Tibial nerve (tissue), 4 donors: Measurements from ENCODE around the gene FBLN2. TPM values are rescaled to one million over a fixed set of nuclear protein-coding genes. Genes with fewer than 3 reads are reported as not detected.

Source experiments
- DNase-seq, 2 donors: peaks; one replicate each; pipeline ENCODE4 v3.0.0-alpha.2; 2019; ENCODE audit warnings: low spot score in 2 of 2
- H3K27ac ChIP-seq, 4 donors: fragments of 200-600 bp; sonication (generic) in 3 of 4; one replicate each; pipeline ENCODE4 v1.5.1; 2017 to 2019; ENCODE audit warnings: mild to moderate bottlenecking in 1 of 4
- H3K27me3 ChIP-seq, 2 donors: fragments of 200-600 bp; sonication (generic) in 1 of 2; one replicate each; pipeline versions ENCODE4 v1.5.1 to v1.6.0; 2017 to 2019
- H3K36me3 ChIP-seq, 3 donors: fragments of 200-600 bp; sonication (generic); one replicate each; pipeline ENCODE4 v1.5.1; 2018 to 2019
- H3K4me1 ChIP-seq, 4 donors: fragments of 200-600 bp; sonication (generic) in 3 of 4; one replicate each; pipeline ENCODE4 v1.5.1; 2017 to 2019
- H3K4me3 ChIP-seq, 4 donors: fragments of 200-600 bp; sonication (generic) in 3 of 4; one replicate each; pipeline ENCODE4 v1.5.1; 2017 to 2019; ENCODE audit warnings: mild to moderate bottlenecking in 1 of 4, moderate library complexity in 1 of 4
- H3K9me3 ChIP-seq, 4 donors: fragments of 200-600 bp; sonication (generic) in 3 of 4; one replicate each; pipeline ENCODE4 v1.5.1; 2017 to 2019
- EP300 ChIP-seq, 2 donors: sonication (generic); formaldehyde crosslinking; IDR thresholded peaks; one replicate each; pipeline ENCODE4 v1.6.1; 2017; ENCODE audit warnings: antibody characterized with exemption in 2 of 2, mild to moderate bottlenecking in 1 of 2
- POLR2A ChIP-seq, 2 donors: fragments of 450-650 bp; IDR thresholded peaks; one replicate each; pipeline ENCODE4 v1.6.1; 2017; ENCODE audit warnings: antibody characterized with exemption in 2 of 2, mild to moderate bottlenecking in 2 of 2, moderate library complexity in 2 of 2
- WGBS, 2 donors: methylation state at CpG; one replicate each; pipeline ENCODE4 v1.1.5; 2018; 5-methylcytosine and 5-hydroxymethylcytosine counted together
- total RNA-seq, 4 donors: library from RNA; depleted of rRNA; stranded (reverse); fragments of >200 nt; gene quantifications; one replicate each; pipeline ENCODE4 v1.1.0, GENCODE V29; 2016
- TF ChIP-seq, protein P1 (sequence below), 5 experiments: fragments of 200-600 bp in 3 of 5; fragments of 450-650 bp in 2 of 5; sonication (generic) in 3 of 5; IDR thresholded peaks; one replicate each; pipeline ENCODE4 v1.5.1; 2016 to 2019; ENCODE audit warnings: antibody characterized with exemption in 5 of 5, mild to moderate bottlenecking in 3 of 5, moderate library complexity in 2 of 5

The FBLN2 gene
- total RNA-seq, 4 donors from 2014 or later = 185 to 445 (median 240) TPM

DNA sequence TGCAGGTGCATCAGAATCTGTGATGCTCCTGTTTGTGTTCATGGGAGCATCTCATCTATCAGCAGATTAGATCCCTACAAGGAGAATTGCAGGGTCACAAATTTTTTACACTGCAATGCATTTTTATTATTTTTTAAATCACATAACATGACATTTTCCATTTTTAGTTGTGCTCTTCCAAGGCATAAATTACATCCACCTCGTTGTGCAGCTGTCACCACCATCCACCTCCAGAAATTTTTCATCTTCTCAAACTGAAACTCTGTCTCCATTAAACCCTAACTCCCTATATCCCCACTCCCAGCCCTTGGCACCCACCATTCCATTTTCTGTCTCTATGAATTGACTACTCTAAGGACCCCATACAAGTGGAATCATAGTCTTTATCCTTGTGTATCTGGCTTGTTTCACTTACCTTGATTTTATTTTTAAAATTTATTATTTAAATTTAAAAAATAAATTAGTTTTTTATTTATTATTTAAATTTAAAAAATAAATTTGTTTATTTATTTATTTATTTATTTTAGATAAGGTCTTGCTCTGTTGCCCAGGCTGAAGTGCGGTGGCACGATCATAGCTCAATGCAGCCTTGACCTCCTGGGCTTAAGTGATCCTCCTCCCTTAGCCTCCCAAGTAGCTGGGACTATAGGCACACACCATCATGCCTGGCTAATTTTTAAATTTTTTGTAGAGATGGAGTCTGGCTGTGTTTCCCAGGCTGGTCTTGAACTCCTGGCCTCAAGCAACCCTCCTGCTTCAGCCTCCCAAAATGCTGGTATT lies 47.7 kb downstream of the FBLN2 start:
- H3K4me1 ChIP-seq = peaks cover 0 to 45% (median 0%) of the 10 kb centered on the region in 4 donors
- no peaks in the 10 kb centered on the region for H3K36me3 ChIP-seq
- TF ChIP-seq, protein P1, sequence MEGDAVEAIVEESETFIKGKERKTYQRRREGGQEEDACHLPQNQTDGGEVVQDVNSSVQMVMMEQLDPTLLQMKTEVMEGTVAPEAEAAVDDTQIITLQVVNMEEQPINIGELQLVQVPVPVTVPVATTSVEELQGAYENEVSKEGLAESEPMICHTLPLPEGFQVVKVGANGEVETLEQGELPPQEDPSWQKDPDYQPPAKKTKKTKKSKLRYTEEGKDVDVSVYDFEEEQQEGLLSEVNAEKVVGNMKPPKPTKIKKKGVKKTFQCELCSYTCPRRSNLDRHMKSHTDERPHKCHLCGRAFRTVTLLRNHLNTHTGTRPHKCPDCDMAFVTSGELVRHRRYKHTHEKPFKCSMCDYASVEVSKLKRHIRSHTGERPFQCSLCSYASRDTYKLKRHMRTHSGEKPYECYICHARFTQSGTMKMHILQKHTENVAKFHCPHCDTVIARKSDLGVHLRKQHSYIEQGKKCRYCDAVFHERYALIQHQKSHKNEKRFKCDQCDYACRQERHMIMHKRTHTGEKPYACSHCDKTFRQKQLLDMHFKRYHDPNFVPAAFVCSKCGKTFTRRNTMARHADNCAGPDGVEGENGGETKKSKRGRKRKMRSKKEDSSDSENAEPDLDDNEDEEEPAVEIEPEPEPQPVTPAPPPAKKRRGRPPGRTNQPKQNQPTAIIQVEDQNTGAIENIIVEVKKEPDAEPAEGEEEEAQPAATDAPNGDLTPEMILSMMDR (IDR thresholded peaks at IDR 0.05) = no peak
- TF ChIP-seq POLR2A (IDR thresholded peaks at IDR 0.05) = no peak
- no peak overlapping the region for H3K27ac ChIP-seq
- H3K4me3 ChIP-seq = no peak overlapping the region
- no peaks in the 10 kb centered on the region for H3K27me3 ChIP-seq
- DNase-seq = no peak
- no peaks in the 10 kb centered on the region for H3K9me3 ChIP-seq
- 92 to 93% methylated on average over 3 of the region's 3 CpGs for WGBS, 2 donors

DNA sequence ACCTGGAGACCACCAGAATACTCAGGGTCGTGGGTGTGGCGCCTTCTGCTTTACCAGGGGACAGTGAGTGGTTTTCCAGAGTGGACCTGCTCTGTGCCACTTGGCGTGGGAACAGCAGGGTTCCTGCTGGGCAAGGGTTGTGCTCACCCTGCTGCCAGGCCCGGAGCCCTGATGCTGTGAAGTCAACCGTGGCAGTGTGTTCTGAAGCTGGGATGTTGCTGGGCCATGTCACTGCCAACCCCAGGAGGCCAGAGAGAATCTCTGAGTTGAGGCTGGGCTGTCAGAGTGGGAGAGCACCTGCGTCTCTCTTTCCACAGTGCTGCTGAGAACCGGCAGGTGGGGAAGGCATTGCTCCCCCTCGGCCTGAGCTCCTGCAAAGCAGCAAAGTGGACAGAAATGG lies 48.7 kb downstream of the FBLN2 start:
- H3K9me3 ChIP-seq = no peaks in the 10 kb centered on the region

DNA sequence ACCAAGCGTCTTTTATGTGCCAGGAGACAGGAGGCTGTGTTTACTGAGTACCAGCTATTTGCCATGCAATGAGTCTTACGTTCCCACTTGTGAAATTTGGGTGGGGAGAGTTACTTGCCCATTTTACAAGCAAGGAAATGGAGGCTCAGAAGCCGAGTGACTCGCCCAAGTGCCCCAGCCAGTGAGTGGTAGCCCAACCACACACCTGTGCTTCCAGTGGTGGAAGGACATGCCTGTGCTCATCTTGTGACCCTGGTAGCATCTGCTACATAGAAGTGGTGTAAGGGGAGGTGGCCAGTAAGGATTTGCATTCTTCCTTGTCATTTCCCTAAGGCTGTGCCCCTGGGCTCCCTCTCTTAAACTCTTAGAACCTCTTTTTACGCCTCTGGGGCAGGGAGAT lies 49.3 kb downstream of the FBLN2 start:
- H3K4me1 ChIP-seq = peaks cover 0 to 45% (median 0%) of the 10 kb centered on the region in 4 donors
- TF ChIP-seq POLR2A (IDR thresholded peaks at IDR 0.05) (no peak), EP300 (IDR thresholded peaks at IDR 0.05) (no peak)
- TF ChIP-seq, protein P1 (IDR thresholded peaks at IDR 0.05) = no peak
- H3K27me3 ChIP-seq = no peaks in the 10 kb centered on the region
- no peak overlapping the region for H3K4me3 ChIP-seq
- no peak for DNase-seq
- H3K9me3 ChIP-seq = no peaks in the 10 kb centered on the region
- 87 to 96% methylated on average over 5 of the region's 5 CpGs for WGBS, 2 donors
- H3K27ac ChIP-seq = no peak overlapping the region
- H3K36me3 ChIP-seq = no peaks in the 10 kb centered on the region

More for the DNA sequence above, 48.7 kb downstream of the FBLN2 start:
- Histone ChIP-seq H3K4me3 (no peak overlapping the region), H3K4me1 (peaks cover 0 to 45% (median 0%) of the 10 kb centered on the region in 4 donors), H3K27ac (no peak overlapping the region), H3K27me3 (no peaks in the 10 kb centered on the region), H3K36me3 (no peaks in the 10 kb centered on the region)
- 83 to 92% methylated on average over 5 to 8 of the region's 8 CpGs for WGBS, 2 donors
- no peak for DNase-seq
- TF ChIP-seq POLR2A (IDR thresholded peaks at IDR 0.05) (no peak), EP300 (IDR thresholded peaks at IDR 0.05) (no peak)
- TF ChIP-seq, protein P1 (IDR thresholded peaks at IDR 0.05) = no peak

DNA sequence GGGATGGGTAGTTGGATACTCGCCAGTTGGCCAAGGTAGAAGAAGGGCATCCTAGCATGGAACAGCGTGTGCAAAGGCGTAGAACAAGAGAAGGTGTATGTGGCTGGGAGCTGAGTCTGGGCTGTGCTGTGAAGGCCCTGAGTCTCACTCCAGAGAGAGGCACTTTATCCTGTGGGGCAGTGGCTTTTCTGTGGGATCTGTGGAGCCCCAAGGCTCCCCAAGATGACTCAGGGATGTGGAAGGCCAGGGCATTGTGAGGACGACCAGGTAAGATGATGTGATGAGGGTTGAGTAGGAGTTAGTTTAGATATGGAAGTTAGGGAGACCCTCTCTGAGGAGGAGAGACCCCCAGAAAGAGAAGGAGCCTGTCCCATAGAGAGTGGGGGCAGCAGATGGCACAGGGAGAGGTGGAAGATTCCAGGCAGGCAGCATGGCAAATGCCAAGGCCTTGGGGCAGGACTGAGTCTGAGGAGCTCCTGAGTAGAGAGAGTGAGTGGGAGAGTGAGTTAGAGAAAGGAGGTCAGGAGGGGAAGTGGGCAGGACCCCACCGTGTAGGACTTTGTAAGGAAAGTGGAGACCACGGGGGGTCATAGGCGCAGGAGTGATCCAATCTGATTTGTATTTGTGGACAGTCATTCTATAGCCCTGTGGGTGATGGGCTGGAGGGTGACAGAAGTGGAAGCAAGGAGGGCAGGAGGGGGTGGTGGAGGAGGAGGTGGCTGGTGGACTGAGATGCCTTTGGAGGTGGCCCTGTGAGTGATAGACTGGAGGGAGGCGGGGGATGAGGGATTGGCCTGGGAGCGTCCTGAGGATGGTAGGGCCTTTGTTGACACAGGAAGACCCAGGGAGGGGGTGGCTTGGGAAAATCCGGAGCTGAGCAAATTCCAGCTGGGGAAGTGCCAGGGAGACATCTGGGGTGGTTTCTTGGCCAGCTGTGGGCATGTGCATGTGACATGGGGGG lies 50.3 kb downstream of the FBLN2 start:
- Histone ChIP-seq H3K27me3 (no peaks in the 10 kb centered on the region), H3K4me3 (no peak overlapping the region), H3K4me1 (peaks cover 0 to 38% (median 0%) of the 10 kb centered on the region in 4 donors), H3K36me3 (no peaks in the 10 kb centered on the region), H3K9me3 (no peaks in the 10 kb centered on the region), H3K27ac (peak overlapping the region in 1 of 4 donors; percentile 13)
- no peak for DNase-seq
- WGBS, 2 donors = 58 to 67% methylated on average over 10 of the region's 10 CpGs
- TF ChIP-seq POLR2A (IDR thresholded peaks at IDR 0.05) (no peak), EP300 (IDR thresholded peaks at IDR 0.05) (no peak)
- TF ChIP-seq, protein P1 (IDR thresholded peaks at IDR 0.05) = no peak
